Endothelial cell of umbilical vein (primary cell): Measurements from ENCODE around the gene ST6GALNAC3. TPM values are rescaled to one million over a fixed set of nuclear protein-coding genes. Genes with fewer than 3 reads are reported as not detected.

Experiments used
- BruUV-seq: library from RNA; stranded (reverse); fragments of 400-500 nt; replicated peaks from 2 replicates; lab custom pipeline; 2021; lab: Mats Ljungman, UMichigan
- CTCF ChIA-PET: fragments of 300-600, 350-600 bp; sonication (Branson Sonifier 250); formaldehyde crosslinking; loops from one replicate; lab custom pipeline; 2021; ENCODE audit warnings: antibody characterized with exemption, inconsistent platforms; lab: Charles Lee
- POLR2A ChIA-PET: fragments of 300-600, 350-600 bp; sonication (Branson Sonifier 250); formaldehyde crosslinking; loops from one replicate; lab custom pipeline; 2021; ENCODE audit warnings: antibody characterized with exemption, inconsistent platforms; lab: Charles Lee
- DNase-seq: peaks from one replicate; pipeline ENCODE4 v3.0.0-alpha.2; 2011; ENCODE audit warnings: low read depth, low spot score
- FAIRE-seq: peaks from 2 replicates; lab custom pipeline; 2011; peaks lifted over from hg19 to GRCh38; lab: Jason Lieb, UNC
- H2AFZ ChIP-seq: 2 replicates; pipeline ENCODE4 v1.6.0; 2012; ENCODE audit warnings: low read depth, low read length, control low read depth, inconsistent platforms
- H3K27ac ChIP-seq: 2 replicates; pipeline ENCODE4 v1.5.1; 2011; ENCODE audit warnings: low read depth, mild to moderate bottlenecking, control low read depth, low read length, moderate library complexity; ENCODE audit not compliant: insufficient read depth
- H3K27me3 ChIP-seq, 2 experiments: 2 replicates each; pipeline versions ENCODE4 v1.6.0 to v1.6.1; 2011; ENCODE audit warnings: low read length in 2 of 2, mixed read lengths in 1 of 2; ENCODE audit not compliant: control insufficient read depth in 2 of 2, insufficient read depth in 2 of 2
- H3K36me3 ChIP-seq, 2 experiments: 2 replicates in 1 of 2; 3 replicates in 1 of 2; pipeline ENCODE4 v1.5.1; 2011; ENCODE audit warnings: low read length in 2 of 2, mild to moderate bottlenecking in 1 of 2, moderate library complexity in 1 of 2; ENCODE audit not compliant: control insufficient read depth in 2 of 2, insufficient read depth in 2 of 2; ENCODE audit errors: extremely low read depth in 1 of 2
- H3K4me1 ChIP-seq: 3 replicates; pipeline ENCODE4 v1.5.1; 2011; ENCODE audit warnings: mild to moderate bottlenecking, low read length; ENCODE audit not compliant: control insufficient read depth, insufficient read depth; ENCODE audit errors: extremely low read depth
- H3K4me2 ChIP-seq: 2 replicates; pipeline ENCODE4 v1.6.1; 2011; ENCODE audit warnings: low read length, control low read depth, mixed read lengths; ENCODE audit not compliant: insufficient read depth
- H3K4me3 ChIP-seq, 3 experiments: fragments of 200-600 bp in 1 of 3; sonication (generic), shearing (Covaris generic) in 1 of 3; replicated peaks in 1 of 3; 2 replicates each; pipeline ENCODE4 v1.5.1; 2011 to 2016; ENCODE audit warnings: control low read depth in 3 of 3, low read length in 3 of 3, mild to moderate bottlenecking in 2 of 3, inconsistent platforms in 1 of 3, low read depth in 1 of 3, moderate library complexity in 1 of 3; ENCODE audit not compliant: insufficient read depth in 1 of 3
- H3K79me2 ChIP-seq: 2 replicates; pipeline ENCODE4 v1.6.0; 2012; ENCODE audit warnings: low read length, inconsistent platforms; ENCODE audit not compliant: control insufficient read depth, insufficient read depth
- H3K9ac ChIP-seq: replicated peaks from 2 replicates; pipeline ENCODE3; 2011; ENCODE audit warnings: low read length, control low read depth; ENCODE audit not compliant: insufficient read depth; ENCODE audit errors: extremely low read depth
- H3K9me1 ChIP-seq: replicated peaks from 3 replicates; pipeline ENCODE4 v1.6.0; 2011; ENCODE audit warnings: mild to moderate bottlenecking, low read length; ENCODE audit not compliant: control insufficient read depth, insufficient read depth; ENCODE audit errors: extremely low read depth
- H3K9me3 ChIP-seq: replicated peaks from 2 replicates; pipeline ENCODE4 v1.5.1; 2012; ENCODE audit warnings: low read length, inconsistent platforms; ENCODE audit not compliant: control insufficient read depth, insufficient read depth
- H4K20me1 ChIP-seq: replicated peaks from 2 replicates; pipeline ENCODE3; 2011; ENCODE audit warnings: mild to moderate bottlenecking, low read length; ENCODE audit not compliant: control insufficient read depth, insufficient read depth; ENCODE audit errors: extremely low read depth
- CTCF ChIP-seq, 2 donors: IDR thresholded peaks; 1 replicate in 1 of 2; 2 replicates in 1 of 2; pipeline ENCODE4 v1.5.1; 2011; ENCODE audit warnings: low read length in 2 of 2, mild to moderate bottlenecking in 2 of 2, moderate library complexity in 2 of 2, control low read depth in 1 of 2, inconsistent platforms in 1 of 2, low read depth in 1 of 2; ENCODE audit not compliant: insufficient read depth in 1 of 2; ENCODE audit errors: extremely low read depth in 1 of 2
- EZH2 ChIP-seq: IDR thresholded peaks from 2 replicates; pipeline ENCODE4 v1.6.1; 2012; ENCODE audit warnings: borderline replicate concordance, low read depth, mild to moderate bottlenecking, moderate library complexity, low read length, inconsistent platforms; ENCODE audit not compliant: severe bottlenecking
- FOS ChIP-seq: IDR thresholded peaks from 2 replicates; pipeline ENCODE4 v1.6.1; 2011; ENCODE audit warnings: mild to moderate bottlenecking, low read length, moderate library complexity, borderline replicate concordance; ENCODE audit not compliant: insufficient read depth
- GATA2 ChIP-seq: IDR thresholded peaks from 2 replicates; pipeline ENCODE4 v1.7.0; 2011; ENCODE audit warnings: low read depth, mild to moderate bottlenecking, moderate library complexity, mixed read lengths, low read length; ENCODE audit not compliant: insufficient read length, insufficient read depth
- JUN ChIP-seq: IDR thresholded peaks from 2 replicates; pipeline ENCODE4 v1.6.1; 2011; ENCODE audit warnings: borderline replicate concordance, low read depth; ENCODE audit not compliant: insufficient read length, insufficient read depth
- MAX ChIP-seq: IDR thresholded peaks from 2 replicates; pipeline ENCODE4 v1.6.1; 2011; ENCODE audit not compliant: insufficient read depth, insufficient read length
- MYC ChIP-seq: IDR thresholded peaks from one replicate; pipeline ENCODE4 v1.6.1; 2011; ENCODE audit warnings: mild to moderate bottlenecking, low read depth, low read length
- POLR2A ChIP-seq: IDR thresholded peaks from 2 replicates; pipeline ENCODE4 v1.6.1; 2012; ENCODE audit warnings: low read depth, mild to moderate bottlenecking, control low read depth, low read length
- POLR2AphosphoS5 ChIP-seq: IDR thresholded peaks from 2 replicates; pipeline ENCODE4 v1.6.1; 2012; ENCODE audit warnings: low read depth, mild to moderate bottlenecking, control low read depth, low read length, moderate library complexity; ENCODE audit not compliant: insufficient read depth
- dilution Hi-C: fragments of 300-500 bp; cut with MboI; formaldehyde crosslinking; loops from one replicate; pipeline ENCODE4 v1.15.0; 2019; ENCODE audit warnings: low sequenced_read_pairs; ENCODE audit not compliant: extremely low pct_ligation_motif_present
- intact Hi-C: fragments of 100-400 bp; cut with micrococcal nuclease; formaldehyde crosslinking; loops from one replicate; pipeline ENCODE4 v1.10.0; 2022
- polyA plus RNA-seq, 4 experiments: library from polyadenylated mRNA; depleted of rRNA in 3 of 4; stranded (reverse) in 3 of 4; unstranded in 1 of 4; fragments of >200 nt; gene quantifications; 2 replicates each; pipeline versions ENCODE4 v1.2.1 to v1.2.3, GENCODE V29; 2011 to 2012; ENCODE audit warnings: missing spikeins in 1 of 4
- total RNA-seq: library from RNA; stranded (reverse); gene quantifications from 2 replicates; pipeline ENCODE4 v1.2.3, GENCODE V29; 2021

ST6GALNAC3 gene
- total and polyA plus RNA-seq, 2 donors (not counting 3 experiments of a cell fraction or from before 2014, with no cell fraction given) = 7.6 to 48.3 TPM

- H3K79me2 ChIP-seq = no peaks in the 10 kb centered on the region
- TF ChIP-seq MAX = no peak
- TF ChIP-seq POLR2A = no peak
- no peak for TF ChIP-seq EZH2
- TF ChIP-seq MYC = no peak
- TF ChIP-seq POLR2AphosphoS5 = no peak
- TF ChIP-seq GATA2 = no peak
- no peak for TF ChIP-seq JUN
- TF ChIP-seq FOS = no peak
- TF ChIP-seq CTCF (IDR thresholded peaks at IDR 0.05; ENCODE audit: extremely low read depth in 1 of 2, insufficient read depth in 1 of 2, low read depth in 1 of 2, low read length in 2 of 2) = no peak
- CTCF ChIA-PET = interaction anchor here (1.0 to 1.5 kb wide), 2 partner anchors 14 to 21 kb away, joined by 3 to 4 read pairs; no protein-coding TSS in a partner anchor
- H3K4me1 ChIP-seq = peaks cover 9% of the 10 kb centered on the region
- DNase-seq = no peak
- BruUV-seq = no TSS peak
- no peaks in the 10 kb centered on the region for H4K20me1 ChIP-seq
- H3K4me3 ChIP-seq = no peak overlapping the region
- intact Hi-C loops (no loop called here), dilution Hi-C loops (no loop called here)
- POLR2A ChIA-PET = no interaction called here
- no peaks in the 10 kb centered on the region for H3K9me1 ChIP-seq
- H3K27me3 ChIP-seq = no peaks in the 10 kb centered on the region
- no peak overlapping the region for H3K4me2 ChIP-seq
- no peaks in the 10 kb centered on the region for H3K36me3 ChIP-seq
- H3K27ac ChIP-seq = no peak overlapping the region
- H3K9me3 ChIP-seq = no peaks in the 10 kb centered on the region
- H3K9ac ChIP-seq = no peak overlapping the region
- no peak for FAIRE-seq
- no peak overlapping the region for H2AFZ ChIP-seq
Observed at GRCh38 chr1:76501586-76502219, 427.2 kb downstream of the ST6GALNAC3 start.
